Bone marrow (tissue), 2 donors: ENCODE measurements around the gene C10orf90.

Experiments
- DNase-seq, 2 donors: peaks; one replicate each; lab custom pipeline; 2025; lab: John Stamatoyannopoulos, UW

The C10orf90 gene

DNA sequence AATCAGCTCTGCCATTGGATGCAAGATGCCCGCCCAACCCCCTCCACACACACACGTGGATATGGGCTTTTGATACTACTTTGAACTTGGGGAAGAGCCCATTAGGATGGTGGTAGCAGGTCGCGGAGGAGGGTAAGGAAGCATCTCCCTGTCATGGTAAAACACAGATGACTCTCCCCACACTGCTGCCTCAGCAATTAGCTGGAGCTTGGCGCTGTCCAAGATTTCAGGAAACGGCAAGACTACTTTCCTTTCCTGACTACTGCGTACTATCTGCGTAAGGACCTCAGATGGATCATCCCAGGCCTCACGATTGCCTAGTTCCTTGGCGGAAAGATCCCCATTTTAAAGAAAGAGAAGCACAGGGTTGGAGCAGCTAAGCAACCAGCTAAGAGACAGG, 134.3 kb downstream of the C10orf90 start:
- DNase-seq, result no peak

DNA sequence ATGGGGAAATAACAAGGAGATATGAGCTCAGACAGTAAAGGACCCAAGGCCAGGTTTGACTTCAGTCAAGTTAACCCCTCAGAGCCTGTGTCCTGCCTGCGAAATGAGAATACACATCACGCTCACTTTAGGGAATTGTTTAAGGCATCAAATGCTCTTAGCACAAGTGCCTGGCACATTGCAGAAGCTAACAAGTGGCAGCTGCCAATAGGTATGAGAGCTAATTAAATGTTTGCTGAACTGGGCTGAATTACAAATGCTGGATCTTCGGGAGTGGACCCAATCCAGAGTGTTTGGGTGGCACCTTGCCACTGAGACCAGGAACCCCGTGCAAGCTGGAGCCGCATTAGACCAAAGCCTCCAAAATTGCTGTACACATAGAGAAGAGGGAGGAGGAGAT, 136.8 kb downstream of the C10orf90 start:
- no peak for DNase-seq

DNA sequence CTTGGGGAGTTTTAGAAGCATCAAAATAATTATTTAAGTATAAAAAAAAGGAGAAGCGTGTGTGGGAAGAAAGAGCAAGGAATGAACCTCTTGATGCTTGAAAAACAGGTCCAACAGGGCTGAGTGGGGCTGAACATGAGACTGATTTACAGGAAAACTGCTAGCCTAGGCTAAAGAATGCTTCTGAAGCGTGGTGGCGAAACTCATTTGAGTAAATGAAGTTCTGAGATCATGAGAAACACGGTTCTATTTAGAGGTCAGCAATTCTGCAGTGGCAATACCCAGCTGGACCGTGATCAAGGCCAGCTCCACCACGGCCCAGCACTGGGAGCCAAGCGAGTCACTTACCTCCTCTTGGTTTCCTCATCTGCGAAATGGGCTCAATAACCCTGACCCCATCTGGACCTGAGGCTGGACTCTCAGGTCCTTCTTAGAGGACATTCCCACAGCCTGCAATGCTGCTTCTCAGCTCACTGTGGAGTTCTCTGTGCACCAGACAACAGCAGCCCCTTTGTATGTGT, 142.1 kb downstream of the C10orf90 start:
- DNase-seq, result no peak

DNA sequence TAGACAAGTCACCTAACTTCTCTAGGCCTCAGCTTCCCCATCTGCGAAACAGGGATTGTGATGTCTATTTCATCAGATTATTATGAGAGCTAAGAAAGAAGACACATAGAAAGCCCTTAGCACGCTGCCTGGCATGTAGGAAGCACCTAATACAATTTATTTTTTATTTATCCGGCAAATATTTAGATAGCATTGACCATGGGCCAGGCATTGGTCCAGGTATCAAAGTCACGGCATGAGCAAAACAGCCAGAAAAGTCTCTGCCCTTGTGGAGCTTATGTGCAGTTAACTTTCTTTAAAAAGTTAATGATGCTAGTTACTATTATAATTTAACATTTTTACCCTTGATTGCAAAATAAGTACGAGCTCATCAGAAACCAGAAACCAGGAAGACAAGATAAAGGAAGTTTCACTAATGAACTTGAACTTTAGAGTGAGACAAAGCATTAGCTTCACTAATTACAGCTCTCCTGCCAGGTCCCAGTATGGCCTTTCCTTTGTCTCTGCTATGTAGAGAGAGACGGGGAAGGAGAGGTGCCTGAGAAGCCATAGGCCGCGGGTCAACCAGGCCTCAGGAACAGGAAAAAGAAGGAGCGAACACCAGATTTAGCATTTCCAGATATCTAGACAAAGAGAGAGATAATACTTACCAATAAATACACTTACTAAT, 142.7 kb downstream of the C10orf90 start:
- no peak for DNase-seq

DNA sequence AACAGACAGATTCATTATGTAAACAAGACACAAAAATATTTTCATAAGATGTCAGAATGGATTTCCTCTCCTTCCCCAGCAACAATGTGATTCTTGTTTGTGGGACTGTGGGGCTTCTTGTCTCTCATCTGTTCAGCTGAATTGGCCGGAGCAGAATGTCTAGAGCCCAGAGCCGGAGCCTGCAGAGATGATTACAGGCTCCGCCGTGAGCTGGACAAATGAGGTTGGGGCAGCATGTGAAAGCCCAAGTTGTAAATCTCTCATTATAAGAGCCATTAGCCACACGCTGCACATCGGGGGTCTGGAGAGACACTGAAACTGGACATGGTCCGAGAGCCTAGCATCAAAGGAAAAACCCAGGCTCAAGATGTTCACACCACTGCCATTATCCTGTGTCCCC, 145.2 kb downstream of the C10orf90 start:
- DNase-seq, result no peak

DNA sequence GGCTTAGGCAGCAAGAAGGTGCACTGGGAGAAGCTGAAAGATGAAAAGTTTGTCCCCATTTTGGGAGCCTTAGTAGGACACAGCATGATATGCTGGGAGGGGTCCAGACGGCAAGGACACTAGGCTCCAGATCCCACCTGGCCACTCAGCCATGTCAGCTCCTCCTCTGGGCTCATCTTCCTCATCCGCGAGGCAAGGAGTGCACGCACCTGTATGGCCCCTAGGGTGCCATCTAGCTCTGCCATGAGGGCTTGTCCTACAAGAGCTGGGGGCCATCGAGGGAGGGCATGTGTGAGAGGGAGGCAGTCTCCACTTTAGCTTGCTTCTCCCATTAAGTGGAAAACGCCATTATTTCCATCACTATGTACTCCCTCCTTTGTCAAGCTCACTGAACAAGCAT, 146.0 kb downstream of the C10orf90 start:
- DNase-seq, result no peak

DNA sequence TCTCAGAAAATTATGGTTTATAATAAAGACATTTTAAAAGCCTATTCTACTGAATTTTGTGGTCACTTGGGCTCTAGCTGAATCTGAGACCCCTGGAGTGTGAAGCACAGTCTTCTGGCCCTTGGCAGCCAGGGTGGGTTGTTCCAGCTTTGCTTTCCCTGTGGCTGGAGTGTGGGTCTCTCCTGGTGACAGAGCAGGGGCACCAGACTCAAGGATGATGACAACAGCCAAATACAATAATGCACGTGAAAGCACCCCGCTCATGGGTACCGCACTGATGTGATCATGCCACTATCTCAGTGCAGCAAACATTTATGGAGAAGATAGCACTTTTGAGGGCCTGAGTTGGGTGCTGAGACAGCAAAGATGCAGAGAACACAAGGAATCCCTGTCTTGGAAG, 147.4 kb downstream of the C10orf90 start:
- no peak for DNase-seq

DNA sequence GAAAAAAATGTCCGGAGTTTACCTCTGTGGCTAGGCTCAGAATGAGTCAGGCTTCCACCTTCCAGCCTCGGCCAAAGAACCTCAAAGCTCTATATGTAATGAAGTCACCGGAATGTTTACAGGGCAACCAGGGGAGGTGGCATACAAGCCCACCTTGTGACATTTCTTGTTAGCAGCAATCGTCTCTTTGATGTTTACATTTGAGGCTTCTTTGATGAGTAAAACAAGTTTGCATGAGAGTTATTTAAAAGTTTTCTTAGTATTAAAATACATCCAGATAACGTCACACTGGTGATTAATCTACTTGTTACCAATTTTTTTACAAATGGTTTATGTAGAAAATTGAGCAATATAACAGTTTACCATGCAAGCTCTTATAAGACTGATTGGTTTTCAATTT, 149.1 kb downstream of the C10orf90 start:
- DNase-seq, result no peak

DNA sequence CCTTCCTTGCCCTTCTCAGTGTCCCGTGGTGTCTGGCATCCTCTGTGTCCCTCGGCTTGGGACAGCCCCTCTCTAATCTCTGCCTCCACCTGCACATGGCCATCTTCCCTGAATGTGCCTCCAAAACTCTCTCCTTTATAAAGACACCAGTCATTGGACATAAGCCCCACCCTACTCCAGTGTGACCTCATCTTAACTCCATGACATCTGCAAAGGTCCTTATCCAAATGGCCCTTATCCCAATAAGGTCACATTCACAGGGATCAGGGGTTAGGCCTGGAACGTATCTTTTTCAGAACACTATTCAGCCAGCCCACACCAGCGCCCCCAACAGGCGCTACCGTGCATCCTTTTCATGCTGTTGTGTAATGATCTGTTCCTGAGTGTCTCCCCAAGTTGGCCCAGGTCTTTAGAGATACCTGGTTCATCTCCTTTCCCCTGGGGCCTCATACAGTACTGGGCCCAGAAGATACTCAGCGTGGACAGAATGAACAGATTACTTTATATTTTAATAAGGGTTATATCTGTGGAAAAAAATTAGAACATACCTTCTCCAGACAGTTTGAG, 149.7 kb downstream of the C10orf90 start:
- DNase-seq, result no peak

DNA sequence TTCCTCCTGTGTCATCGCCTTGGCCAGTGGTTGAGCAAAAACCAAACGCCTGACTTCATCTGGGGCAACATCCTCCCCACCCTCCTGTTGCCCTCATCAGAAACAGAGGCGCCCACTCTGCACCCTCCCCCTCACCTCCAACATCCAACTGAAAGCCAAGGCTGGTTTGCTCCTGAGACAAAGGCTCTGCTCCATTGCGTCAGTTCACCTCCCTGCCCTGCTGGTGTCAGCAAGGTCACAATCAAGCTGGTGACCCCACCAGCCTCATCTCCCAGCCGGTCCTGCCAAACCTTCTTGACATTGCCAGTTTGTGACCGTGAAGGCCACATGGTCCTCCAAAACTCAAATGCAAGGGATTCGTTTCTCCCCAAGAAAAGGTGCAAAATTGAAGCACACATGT, 150.5 kb downstream of the C10orf90 start:
- DNase-seq, result no peak

DNA sequence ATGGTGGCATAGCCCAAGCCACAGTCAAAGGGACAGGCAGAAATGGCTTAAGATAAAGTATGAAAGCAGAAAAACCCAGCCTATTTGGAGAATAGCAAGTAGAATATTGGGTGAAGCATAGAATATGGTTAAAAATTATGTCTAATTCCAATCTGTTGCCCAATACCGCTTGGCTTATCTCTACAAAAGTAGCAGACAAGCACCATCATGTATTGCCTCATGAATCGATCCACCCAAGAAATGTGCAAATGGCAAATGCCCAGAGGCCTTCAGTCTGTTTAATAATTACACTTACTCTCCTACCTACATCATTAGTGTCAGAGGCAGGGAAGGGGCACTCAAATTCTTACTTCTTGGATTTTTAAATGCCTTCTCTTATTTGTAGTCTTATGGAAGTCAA, 151.3 kb downstream of the C10orf90 start:
- no peak for DNase-seq

DNA sequence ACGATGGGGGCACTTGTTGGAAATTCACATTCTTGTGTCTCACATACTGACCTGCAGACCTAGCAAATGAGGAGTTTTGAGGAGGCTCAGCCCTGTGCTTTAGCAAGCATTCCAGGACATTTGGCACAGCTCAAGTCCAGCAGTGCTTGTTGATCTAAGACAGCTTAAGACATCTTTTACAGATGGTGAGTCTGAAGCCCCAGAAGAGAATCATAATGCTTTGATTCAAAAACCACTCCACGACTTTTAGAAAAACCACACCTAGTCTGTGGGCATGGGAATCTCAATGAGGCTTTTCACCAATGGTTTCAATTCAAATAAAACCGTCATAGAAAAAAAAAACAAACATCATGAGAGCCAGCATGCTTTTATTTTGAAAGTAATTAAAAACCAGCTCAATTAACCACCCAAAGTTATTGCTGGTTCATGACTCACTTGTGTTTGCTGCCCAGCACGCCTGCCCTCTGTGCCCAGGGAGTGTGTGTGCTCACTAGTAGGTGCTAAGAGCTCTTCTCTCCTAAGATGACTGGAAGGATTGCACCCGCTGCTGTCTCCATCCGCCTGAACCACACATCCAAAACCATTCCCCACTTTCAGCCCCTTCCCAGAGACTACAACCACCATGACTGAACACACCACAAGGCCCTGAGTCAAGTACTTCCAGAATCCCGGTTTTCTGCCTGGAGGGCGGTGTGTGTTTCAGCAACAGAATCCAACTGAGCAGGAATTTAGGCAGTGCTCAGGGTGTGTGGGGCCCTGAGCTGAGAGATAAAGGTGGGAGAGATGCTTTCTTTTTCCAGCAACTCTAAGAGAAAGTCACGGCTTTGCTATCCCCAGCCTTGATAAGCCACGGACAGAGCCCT, 152.0 kb downstream of the C10orf90 start:
- no peak for DNase-seq

DNA sequence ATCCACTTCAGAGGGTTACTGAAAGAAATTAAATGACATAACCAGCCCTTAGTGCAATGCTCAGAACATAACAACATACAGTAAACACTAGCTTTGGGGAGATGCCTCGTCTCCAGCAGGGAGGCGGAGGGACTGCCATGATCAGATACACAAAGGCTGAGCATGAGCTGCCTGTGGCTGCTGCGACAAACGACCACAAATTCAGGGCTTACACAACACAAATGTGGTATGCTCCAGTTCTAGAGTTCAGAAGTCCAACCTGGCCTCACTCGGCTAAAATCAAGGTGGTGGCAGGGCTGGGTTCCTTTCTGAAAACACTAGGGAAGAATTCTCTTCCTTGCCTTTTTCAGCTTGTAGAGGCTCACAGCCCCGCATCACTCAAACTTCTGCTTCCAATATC, 154.0 kb downstream of the C10orf90 start:
- DNase-seq, result no peak

DNA sequence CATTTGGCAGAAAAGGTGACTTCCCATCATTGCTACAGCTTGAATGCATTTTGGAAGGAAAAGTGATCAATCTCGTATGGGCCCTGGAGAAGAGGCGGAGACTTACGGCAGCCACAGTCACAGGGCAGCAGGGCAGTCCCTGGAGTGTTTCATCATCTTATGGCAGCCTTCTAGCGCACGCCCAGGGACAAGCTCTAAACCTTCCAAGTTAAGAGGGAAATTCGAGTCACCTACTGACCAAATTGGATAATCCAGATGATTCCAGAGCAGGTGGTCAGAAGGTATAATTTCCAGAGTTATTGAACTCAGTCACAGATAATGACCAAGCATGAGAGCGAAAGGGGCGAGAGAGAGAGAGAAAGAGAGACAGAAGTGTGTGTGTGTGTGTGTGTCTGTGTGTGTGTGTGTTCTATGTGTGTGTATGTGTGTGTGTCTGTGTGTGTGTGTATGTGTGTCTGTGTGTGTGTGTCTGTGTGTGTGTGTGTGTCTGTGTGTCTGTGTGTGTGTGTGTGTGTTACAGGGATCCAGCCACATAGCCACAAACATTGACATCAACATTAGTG, 158.5 kb downstream of the C10orf90 start:
- DNase-seq, result no peak

DNA sequence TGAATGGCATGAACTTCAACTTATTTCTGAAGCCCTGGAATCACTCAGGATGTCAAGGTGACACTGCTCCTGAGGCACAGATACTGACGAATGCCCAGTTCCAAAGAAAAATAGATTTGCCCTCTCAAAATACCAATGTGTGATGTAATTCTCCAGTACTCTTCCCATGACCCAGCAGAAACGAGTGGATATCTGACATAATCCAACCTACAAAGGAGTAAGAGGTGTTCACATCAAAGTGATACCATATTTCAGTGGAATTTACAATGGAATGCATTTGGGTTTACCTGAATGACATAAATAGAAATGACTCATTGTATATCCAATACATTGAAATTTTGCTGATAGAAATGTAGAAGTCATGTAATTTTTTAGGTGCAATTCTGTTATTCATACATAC, 161.3 kb downstream of the C10orf90 start:
- no peak for DNase-seq

DNA sequence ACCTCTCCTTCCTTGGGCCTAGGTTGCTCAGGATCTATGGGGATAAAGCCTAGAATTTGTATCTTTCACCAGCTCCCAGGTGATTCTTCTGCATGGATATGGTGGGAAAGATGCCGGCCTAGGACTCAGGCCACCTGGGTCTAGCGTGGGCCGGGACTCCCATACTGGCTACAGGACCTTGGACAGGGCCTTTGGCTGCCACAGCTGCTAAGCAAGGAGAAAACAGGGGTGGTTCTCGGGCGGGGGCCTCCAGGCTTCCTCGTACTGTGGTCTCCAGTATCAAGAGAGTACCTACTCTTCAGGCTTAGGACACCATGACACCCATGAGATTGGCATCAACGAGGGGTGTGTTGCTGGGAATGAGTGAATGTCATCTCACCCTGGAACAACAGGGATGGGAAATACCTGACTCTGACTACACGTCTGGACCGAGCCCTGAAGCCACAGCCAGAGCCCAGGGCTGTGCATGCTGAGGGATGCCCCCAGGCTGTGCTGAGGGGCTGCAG, 161.9 kb downstream of the C10orf90 start:
- DNase-seq, result no peak

DNA sequence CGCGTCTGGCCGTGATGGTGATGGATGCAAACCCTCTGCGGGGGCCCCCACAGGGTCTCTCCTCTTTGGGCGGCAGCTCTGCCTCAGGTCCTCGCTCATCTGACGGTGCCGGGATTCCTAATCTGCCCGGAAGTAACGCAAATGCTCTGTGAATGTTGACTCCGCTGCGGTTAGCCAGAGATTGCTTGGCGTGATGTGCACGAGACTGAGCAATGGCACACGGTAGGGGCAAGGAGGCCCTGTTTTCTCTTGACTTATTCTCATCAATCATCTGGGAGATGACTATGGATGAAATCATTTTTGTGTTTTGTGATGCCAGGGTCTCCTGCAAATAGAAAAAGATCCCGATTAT, 165.8 kb downstream of the C10orf90 start:
- no peak for DNase-seq

DNA sequence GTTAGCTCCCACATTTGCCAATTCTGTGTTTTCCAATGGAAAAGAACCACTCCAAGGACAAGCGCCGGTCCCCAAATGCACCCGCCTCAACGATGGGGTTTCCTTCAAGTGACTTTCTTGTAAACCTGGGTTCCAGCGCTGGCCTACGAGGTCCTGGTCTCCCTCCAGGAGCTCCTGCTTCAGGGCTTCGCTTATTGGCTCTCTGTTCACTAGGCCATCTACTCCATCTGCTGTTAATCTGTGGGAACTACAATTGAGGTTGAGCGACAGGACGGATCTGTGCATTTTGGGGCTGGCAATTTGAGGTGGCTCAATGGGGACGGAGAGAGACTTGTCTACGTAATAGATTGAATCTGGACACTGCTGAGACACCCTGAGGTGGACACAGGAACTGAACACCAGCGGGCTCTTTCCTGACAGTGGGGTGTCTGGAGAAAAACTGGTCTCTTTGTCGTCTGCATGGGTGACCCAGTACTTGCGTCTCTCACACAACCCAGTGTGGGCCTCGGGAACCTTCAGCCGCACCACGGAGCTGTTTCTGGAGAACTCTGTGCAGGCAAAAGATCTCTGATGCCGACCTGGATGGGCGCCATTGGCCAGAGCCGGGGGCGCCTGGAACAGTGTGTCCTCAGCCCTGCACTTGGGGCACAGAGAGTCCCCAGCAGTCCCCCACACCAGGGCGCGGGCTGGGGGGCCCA, 166.3 kb downstream of the C10orf90 start:
- DNase-seq, result no peak

DNA sequence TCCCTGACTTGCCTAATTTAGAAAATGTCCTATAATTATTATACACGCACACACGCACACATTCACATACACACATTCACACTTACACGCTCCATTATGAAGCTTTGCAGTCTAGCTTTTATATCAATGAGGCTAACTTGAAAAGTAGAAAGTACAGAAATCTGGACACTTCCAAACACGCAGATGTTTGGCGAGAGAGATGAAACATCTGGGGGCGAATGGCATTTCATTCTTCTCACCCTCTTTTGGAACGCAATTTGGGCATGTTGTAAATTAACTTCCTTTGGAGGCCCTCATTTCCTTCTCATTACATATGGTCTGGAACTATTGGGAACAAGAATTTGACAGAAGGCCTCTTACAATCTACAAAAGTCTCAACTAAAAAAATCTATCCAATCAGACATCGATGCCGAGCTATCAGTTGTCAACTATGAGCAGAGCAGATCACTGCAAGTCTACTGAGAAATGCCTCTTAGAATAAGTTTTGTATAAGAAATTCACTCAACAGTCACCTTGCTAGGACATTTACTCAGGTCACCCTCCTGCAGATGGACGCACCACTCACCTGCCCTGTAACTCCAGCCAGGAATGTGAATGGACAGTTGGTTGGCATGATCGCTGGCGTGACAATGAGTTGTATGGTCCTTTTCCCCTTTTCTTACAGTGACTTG, 167.0 kb downstream of the C10orf90 start:
- DNase-seq, result no peak

DNA sequence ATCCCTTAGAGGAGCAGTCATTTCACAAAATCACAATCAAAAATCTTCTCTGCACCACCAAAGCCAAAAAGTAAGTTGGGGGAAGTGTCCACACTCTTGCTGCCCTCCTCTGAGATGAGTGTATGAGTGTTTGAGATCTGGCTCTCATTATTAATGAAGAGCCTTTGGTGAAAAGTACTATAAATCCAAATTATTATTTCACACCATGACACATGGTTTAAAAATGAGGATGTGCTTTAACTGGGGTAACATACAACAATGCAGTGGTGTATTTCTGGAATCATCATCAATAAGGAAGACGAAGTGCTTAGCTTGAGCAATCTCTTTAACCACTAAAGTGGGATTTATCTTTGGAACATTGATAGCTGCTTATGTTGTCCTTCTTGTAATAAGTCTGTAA, 168.1 kb downstream of the C10orf90 start:
- DNase-seq, result no peak

DNA sequence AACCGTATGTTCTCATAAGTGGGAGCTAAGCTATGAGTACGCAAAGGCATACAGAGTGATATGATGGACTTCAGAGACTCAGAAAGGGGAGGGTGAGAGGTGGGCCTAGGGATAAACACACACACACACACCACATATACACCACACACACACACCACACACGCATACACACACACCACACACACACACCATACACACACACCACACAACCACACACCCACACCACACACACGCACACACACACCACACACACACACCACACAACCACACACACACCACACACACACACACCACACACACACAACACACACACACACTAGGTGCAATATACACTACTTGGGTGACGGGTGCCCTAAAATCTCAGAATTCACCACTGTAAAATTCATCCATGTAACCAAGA, 168.7 kb downstream of the C10orf90 start:
- no peak for DNase-seq
